Measurements from ENCODE around the gene TPH2. TPM values are rescaled to one million over a fixed set of nuclear protein-coding genes. Genes with fewer than 3 reads are reported as not detected.

The TPH2 gene
- total and polyA plus RNA-seq, 2 of the 13 experiments (the other 11 are each of a cell fraction or from before 2014, with no cell fraction given) = not detected

DNA sequence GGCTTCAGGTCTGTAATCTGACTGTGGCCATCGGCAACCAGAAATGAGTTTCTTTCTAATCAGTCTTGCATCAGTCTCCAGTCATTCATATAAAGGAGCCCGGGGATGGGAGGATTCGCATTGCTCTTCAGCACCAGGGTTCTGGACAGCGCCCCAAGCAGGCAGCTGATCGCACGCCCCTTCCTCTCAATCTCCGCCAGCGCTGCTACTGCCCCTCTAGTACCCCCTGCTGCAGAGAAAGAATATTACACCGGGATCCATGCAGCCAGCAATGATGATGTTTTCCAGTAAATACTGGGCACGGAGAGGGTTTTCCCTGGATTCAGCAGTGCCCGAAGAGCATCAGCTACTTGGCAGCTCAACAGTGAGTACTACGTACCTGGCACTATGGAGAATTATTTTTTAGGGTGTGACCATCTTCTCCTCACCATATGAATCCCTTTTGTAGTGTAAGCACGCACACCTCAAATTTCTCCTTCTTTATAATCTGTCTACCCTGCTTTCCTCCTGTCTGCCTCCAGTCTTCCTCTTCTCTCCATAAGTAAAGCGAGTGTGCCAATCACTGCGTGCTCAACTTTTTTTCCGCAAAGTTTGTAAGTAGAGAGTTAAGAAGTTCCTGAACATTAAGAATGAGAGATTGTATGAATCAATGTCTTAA, at the start of gene TPH2 (continued):
- TF ChIP-seq, protein P1, sequence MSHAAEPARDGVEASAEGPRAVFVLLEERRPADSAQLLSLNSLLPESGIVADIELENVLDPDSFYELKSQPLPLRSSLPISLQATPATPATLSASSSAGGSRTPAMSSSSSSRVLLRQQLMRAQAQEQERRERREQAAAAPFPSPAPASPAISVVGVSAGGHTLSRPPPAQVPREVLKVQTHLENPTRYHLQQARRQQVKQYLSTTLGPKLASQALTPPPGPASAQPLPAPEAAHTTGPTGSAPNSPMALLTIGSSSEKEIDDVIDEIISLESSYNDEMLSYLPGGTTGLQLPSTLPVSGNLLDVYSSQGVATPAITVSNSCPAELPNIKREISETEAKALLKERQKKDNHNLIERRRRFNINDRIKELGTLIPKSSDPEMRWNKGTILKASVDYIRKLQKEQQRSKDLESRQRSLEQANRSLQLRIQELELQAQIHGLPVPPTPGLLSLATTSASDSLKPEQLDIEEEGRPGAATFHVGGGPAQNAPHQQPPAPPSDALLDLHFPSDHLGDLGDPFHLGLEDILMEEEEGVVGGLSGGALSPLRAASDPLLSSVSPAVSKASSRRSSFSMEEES (CRISPR knock-in tag; IDR thresholded peaks at IDR 0.05) = peak; percentile 90
- TF ChIP-seq, protein P2, sequence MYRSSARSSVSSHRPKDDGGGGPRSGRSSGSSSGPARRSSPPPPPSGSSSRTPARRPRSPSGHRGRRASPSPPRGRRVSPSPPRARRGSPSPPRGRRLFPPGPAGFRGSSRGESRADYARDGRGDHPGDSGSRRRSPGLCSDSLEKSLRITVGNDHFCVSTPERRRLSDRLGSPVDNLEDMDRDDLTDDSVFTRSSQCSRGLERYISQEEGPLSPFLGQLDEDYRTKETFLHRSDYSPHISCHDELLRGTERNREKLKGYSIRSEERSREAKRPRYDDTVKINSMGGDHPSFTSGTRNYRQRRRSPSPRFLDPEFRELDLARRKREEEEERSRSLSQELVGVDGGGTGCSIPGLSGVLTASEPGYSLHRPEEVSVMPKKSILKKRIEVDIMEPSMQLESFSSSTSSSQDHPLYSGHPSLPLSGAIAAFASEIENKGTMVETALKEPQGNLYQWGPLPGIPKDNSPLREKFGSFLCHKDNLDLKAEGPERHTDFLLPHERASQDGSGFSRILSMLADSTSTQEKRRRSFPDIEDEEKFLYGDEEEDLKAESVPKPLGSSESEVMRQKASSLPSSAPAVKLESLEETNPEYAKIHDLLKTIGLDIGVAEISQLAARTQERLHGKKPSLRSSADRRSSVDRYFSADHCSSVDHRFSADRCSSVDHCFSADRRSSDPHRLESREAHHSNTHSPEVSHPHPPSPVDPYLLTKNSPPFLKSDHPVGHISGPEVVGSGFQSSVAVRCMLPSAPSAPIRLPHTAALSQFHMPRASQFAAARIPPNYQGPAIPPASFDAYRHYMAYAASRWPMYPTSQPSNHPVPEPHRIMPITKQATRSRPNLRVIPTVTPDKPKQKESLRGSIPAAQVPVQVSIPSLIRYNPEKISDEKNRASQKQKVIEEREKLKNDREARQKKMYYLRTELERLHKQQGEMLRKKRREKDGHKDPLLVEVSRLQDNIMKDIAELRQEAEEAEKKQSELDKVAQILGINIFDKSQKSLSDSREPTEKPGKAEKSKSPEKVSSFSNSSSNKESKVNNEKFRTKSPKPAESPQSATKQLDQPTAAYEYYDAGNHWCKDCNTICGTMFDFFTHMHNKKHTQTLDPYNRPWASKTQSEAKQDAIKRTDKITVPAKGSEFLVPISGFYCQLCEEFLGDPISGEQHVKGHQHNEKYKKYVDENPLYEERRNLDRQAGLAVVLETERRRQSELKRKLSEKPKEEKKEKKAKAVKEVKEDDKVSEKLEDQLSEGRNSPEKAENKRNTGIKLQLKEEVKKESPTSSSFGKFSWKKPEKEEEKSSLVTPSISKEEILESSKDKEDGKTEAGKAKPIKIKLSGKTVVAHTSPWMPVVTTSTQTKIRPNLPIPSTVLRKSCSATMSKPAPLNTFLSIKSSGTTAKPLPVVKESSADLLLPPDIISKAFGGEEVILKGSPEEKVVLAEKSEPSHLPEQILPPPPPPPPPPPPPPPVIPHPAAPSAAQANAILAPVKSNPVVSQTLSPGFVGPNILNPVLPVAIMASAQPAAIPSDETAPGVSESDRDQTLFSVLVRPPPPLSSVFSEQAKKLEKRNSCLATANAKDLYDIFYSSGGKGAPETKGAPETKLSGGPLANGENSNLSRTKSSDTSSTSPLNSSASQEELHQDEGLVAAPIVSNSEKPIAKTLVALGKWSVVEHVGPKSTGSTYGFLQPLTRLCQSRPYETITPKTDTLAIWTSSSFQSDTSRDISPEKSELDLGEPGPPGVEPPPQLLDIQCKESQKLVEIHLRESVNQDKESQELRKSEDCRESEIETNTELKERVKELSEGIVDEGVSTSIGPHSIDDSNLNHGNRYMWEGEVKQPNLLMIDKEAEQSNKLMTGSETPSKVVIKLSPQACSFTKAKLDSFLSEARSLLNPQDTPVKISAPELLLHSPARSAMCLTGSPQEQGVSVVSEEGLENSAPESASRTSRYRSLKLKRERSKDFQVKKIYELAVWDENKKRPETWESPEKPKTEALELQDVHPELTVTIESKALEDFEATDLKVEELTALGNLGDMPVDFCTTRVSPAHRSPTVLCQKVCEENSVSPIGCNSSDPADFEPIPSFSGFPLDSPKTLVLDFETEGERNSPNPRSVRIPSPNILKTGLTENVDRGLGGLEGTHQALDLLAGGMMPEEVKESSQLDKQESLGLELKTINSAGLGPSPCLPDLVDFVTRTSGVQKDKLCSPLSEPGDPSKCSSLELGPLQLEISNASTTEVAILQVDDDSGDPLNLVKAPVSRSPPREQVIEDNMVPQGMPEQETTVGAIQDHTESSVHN (CRISPR knock-in tag; IDR thresholded peaks at IDR 0.05) = 0 out of 2 replicates have a peak, but pooled peaks have one; percentile 57
- TF ChIP-seq ASH2L (IDR thresholded peaks at IDR 0.05; ENCODE audit: insufficient read length, low read depth, low read length) (no peak), ZNF816 (CRISPR knock-in tag; IDR thresholded peaks at IDR 0.05; ENCODE audit: borderline replicate concordance) (peak; percentile 83), REXO4 (CRISPR knock-in tag; IDR thresholded peaks at IDR 0.05; ENCODE audit: borderline replicate concordance) (no peak), HDAC1 (CRISPR knock-in tag; IDR thresholded peaks at IDR 0.05) (peak; percentile 89), GTF2F1 (IDR thresholded peaks at IDR 0.05; ENCODE audit: low read length) (no peak)
- TF ChIP-seq, protein P3, sequence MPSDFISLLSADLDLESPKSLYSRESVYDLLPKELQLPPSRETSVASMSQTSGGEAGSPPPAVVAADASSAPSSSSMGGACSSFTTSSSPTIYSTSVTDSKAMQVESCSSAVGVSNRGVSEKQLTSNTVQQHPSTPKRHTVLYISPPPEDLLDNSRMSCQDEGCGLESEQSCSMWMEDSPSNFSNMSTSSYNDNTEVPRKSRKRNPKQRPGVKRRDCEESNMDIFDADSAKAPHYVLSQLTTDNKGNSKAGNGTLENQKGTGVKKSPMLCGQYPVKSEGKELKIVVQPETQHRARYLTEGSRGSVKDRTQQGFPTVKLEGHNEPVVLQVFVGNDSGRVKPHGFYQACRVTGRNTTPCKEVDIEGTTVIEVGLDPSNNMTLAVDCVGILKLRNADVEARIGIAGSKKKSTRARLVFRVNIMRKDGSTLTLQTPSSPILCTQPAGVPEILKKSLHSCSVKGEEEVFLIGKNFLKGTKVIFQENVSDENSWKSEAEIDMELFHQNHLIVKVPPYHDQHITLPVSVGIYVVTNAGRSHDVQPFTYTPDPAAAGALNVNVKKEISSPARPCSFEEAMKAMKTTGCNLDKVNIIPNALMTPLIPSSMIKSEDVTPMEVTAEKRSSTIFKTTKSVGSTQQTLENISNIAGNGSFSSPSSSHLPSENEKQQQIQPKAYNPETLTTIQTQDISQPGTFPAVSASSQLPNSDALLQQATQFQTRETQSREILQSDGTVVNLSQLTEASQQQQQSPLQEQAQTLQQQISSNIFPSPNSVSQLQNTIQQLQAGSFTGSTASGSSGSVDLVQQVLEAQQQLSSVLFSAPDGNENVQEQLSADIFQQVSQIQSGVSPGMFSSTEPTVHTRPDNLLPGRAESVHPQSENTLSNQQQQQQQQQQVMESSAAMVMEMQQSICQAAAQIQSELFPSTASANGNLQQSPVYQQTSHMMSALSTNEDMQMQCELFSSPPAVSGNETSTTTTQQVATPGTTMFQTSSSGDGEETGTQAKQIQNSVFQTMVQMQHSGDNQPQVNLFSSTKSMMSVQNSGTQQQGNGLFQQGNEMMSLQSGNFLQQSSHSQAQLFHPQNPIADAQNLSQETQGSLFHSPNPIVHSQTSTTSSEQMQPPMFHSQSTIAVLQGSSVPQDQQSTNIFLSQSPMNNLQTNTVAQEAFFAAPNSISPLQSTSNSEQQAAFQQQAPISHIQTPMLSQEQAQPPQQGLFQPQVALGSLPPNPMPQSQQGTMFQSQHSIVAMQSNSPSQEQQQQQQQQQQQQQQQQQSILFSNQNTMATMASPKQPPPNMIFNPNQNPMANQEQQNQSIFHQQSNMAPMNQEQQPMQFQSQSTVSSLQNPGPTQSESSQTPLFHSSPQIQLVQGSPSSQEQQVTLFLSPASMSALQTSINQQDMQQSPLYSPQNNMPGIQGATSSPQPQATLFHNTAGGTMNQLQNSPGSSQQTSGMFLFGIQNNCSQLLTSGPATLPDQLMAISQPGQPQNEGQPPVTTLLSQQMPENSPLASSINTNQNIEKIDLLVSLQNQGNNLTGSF (CRISPR knock-in tag; IDR thresholded peaks at IDR 0.05) = peak; percentile 88

Data from HepG2 (cell line).